Measurements from ENCODE around the gene RPL19. TPM values are rescaled to one million over a fixed set of nuclear protein-coding genes. Genes with fewer than 3 reads are reported as not detected.

Gene RPL19
- total and polyA plus RNA-seq, 4 donors, result 475 to 999 (median 749) TPM

- Histone ChIP-seq H3K9me3 (ENCODE audit: control insufficient read depth in 4 of 4, low read length in 3 of 4) (no peaks in the 10 kb centered on the region), H3K36me3 (ENCODE audit: control insufficient read depth in 4 of 4, insufficient read depth in 3 of 4, low read depth in 1 of 4, low read length in 3 of 4) (peaks cover 0 to 8% (median 6%) of the 10 kb centered on the region in 4 donors), H3K27ac (ENCODE audit: low read depth in 1 of 2, low read length in 2 of 2) (no peak overlapping the region), H3K4me3 (ENCODE audit: low read depth in 1 of 3, low read length in 3 of 3) (peak overlapping the region in 1 of 3 donors; percentile 22), H3K4me1 (ENCODE audit: control insufficient read depth in 4 of 4, insufficient read depth in 4 of 4, low read length in 3 of 4) (peaks cover 0 to 5% (median 1%) of the 10 kb centered on the region in 4 donors), H3K27me3 (ENCODE audit: control insufficient read depth in 4 of 4, insufficient read depth in 4 of 4, low read length in 3 of 4) (peaks cover 0 to 2% (median 0%) of the 10 kb centered on the region in 4 donors), H3K9ac (ENCODE audit: low read depth in 1 of 2, low read length in 2 of 2) (no peak overlapping the region)
- TF ChIP-seq GABPA (IDR thresholded peaks at IDR 0.05 in 1 of 2, conservative IDR thresholded peaks at IDR 0.05 in 1 of 2), result no peak
- no peak for TF ChIP-seq FOXA2 (IDR thresholded peaks at IDR 0.05)
- no peak for TF ChIP-seq ATF3 (IDR thresholded peaks at IDR 0.05)
- no peak for TF ChIP-seq CTCF (IDR thresholded peaks at IDR 0.05; ENCODE audit: low read depth, low read length, missing input control)
- no peak for TF ChIP-seq TAF1 (conservative IDR thresholded peaks at IDR 0.05)
- no peak for DNase-seq (ENCODE audit: low spot score)
- 8% methylated on average over 39 of the region's 39 CpGs for WGBS
These were observed 9.4 kb downstream of the RPL19 start for GRCh38 chr17:39209317-39210092.

- no peak overlapping the region for H3K27ac ChIP-seq (ENCODE audit: low read depth in 1 of 2, low read length in 2 of 2)
- H3K9me3 ChIP-seq (ENCODE audit: control insufficient read depth in 4 of 4, low read length in 3 of 4), result no peaks in the 10 kb centered on the region
- peaks cover 0 to 5% (median 1%) of the 10 kb centered on the region in 4 donors for H3K4me1 ChIP-seq (ENCODE audit: control insufficient read depth in 4 of 4, insufficient read depth in 4 of 4, low read length in 3 of 4)
- peaks cover 0 to 2% (median 0%) of the 10 kb centered on the region in 4 donors for H3K27me3 ChIP-seq (ENCODE audit: control insufficient read depth in 4 of 4, insufficient read depth in 4 of 4, low read length in 3 of 4)
- 13% methylated on average over 22 of the region's 22 CpGs for WGBS
- TF ChIP-seq YY1 (IDR thresholded peaks at IDR 0.05) (no peak), FOXA1 (IDR thresholded peaks at IDR 0.05) (no peak), CTCF (IDR thresholded peaks at IDR 0.05; ENCODE audit: low read depth, low read length, missing input control) (no peak), REST (IDR thresholded peaks at IDR 0.05) (no peak), MAX (IDR thresholded peaks at IDR 0.05) (no peak), JUND (IDR thresholded peaks at IDR 0.05) (no peak)
- peak overlapping the region in 1 of 3 donors; percentile 22 for H3K4me3 ChIP-seq (ENCODE audit: low read depth in 1 of 3, low read length in 3 of 3)
- H3K36me3 ChIP-seq (ENCODE audit: control insufficient read depth in 4 of 4, insufficient read depth in 3 of 4, low read depth in 1 of 4, low read length in 3 of 4), result peaks cover 0 to 3% (median 1%) of the 10 kb centered on the region in 4 donors
- no peak for DNase-seq (ENCODE audit: low spot score)
- H3K9ac ChIP-seq (ENCODE audit: low read depth in 1 of 2, low read length in 2 of 2), result no peak overlapping the region
These were observed 10.0 kb downstream of the RPL19 start for GRCh38 chr17:39210093-39210434.

Data from liver (tissue), 9 donors.